ENCODE data around the gene SUCLG1.
"Not testable (repeated sequence)": the region's sequence is repeated elsewhere in the genome, so short reads cannot be mapped to it uniquely, and the experiment has no call there.

SUCLG1 gene

GRCh38 chr2:84417453-84418145, 41.5 kb downstream of the SUCLG1 start:
- DNase-seq: no peak

- DNase-seq: no peak
Observed at GRCh38 chr2:84409531-84409930, 49.5 kb downstream of the SUCLG1 start.

- DNase-seq: not testable (repeated sequence)
Observed at GRCh38 chr2:84402111-84402510, 57.0 kb downstream of the SUCLG1 start.

GRCh38 chr2:84399839-84400238, 59.2 kb downstream of the SUCLG1 start:
- not testable (repeated sequence) for DNase-seq

- DNase-seq: no peak
Observed at GRCh38 chr2:84395820-84396219, 63.3 kb downstream of the SUCLG1 start.

- DNase-seq: no peak
Observed at GRCh38 chr2:84394628-84395027, 64.5 kb downstream of the SUCLG1 start.

- no peak for DNase-seq
Observed at GRCh38 chr2:84393829-84394228, 65.3 kb downstream of the SUCLG1 start.

GRCh38 chr2:84389794-84390193, 69.3 kb downstream of the SUCLG1 start:
- no peak for DNase-seq

GRCh38 chr2:84388921-84389490, 70.1 kb downstream of the SUCLG1 start:
- no peak for DNase-seq

- no peak for DNase-seq
Observed at GRCh38 chr2:84388133-84388532, 70.9 kb downstream of the SUCLG1 start.

GRCh38 chr2:84386336-84387040, 72.6 kb downstream of the SUCLG1 start:
- no peak for DNase-seq

- no peak for DNase-seq
Observed at GRCh38 chr2:84383271-84383670, 75.8 kb downstream of the SUCLG1 start.

- no peak for DNase-seq
Observed at GRCh38 chr2:84380875-84381274, 78.2 kb downstream of the SUCLG1 start.

- DNase-seq: no peak
Observed at GRCh38 chr2:84378960-84379359, 80.1 kb downstream of the SUCLG1 start.

- DNase-seq: no peak
Observed at GRCh38 chr2:84375020-84375419, 84.1 kb downstream of the SUCLG1 start.

GRCh38 chr2:84373866-84374265, 85.2 kb downstream of the SUCLG1 start:
- no peak for DNase-seq
